OCI-LY7 (cell line): ENCODE measurements around the gene MARK2. TPM values are rescaled to one million over a fixed set of nuclear protein-coding genes. Genes with fewer than 3 reads are reported as not detected.

Experiments used
- BruUV-seq: library from RNA; stranded (reverse); fragments of 400-500 nt; replicated peaks from 2 replicates; lab custom pipeline; 2021; lab: Mats Ljungman, UMichigan
- CTCF ChIA-PET: fragments of 300-600 bp; sonication (Branson Sonifier 250); formaldehyde crosslinking; loops from one replicate; lab custom pipeline; 2022; ENCODE audit warnings: antibody characterized with exemption; ENCODE audit not compliant: unreplicated experiment; lab: Charles Lee
- POLR2A ChIA-PET: fragments of 300-600 bp; sonication (Branson Sonifier 250); formaldehyde crosslinking; loops from one replicate; lab custom pipeline; 2022; ENCODE audit warnings: antibody characterized with exemption; lab: Charles Lee
- DNase-seq: peaks from one replicate; pipeline ENCODE4 v3.0.0-alpha.2; 2015; ENCODE audit warnings: low spot score
- H2AFZ ChIP-seq: fragments of 200-600 bp; sonication (generic), shearing (Covaris generic); 2 replicates; pipeline ENCODE4 v1.6.1; 2014; ENCODE audit warnings: mild to moderate bottlenecking, antibody characterized with exemption, low read length, moderate library complexity
- H3K27ac ChIP-seq: fragments of 200-600 bp; sonication (generic); 2 replicates; pipeline ENCODE4 v1.5.1; 2014; ENCODE audit warnings: mixed run types, low read depth, mild to moderate bottlenecking, moderate library complexity, low read length, inconsistent platforms; ENCODE audit not compliant: poor library complexity, severe bottlenecking
- H3K36me3 ChIP-seq: fragments of 200-600 bp; sonication (generic); 2 replicates; pipeline ENCODE4 v1.6.1; 2014; ENCODE audit warnings: mild to moderate bottlenecking, antibody characterized with exemption, low read length, moderate library complexity, mixed read lengths; ENCODE audit not compliant: insufficient read depth
- H3K4me1 ChIP-seq: fragments of 200-600 bp; sonication (generic); 2 replicates; pipeline ENCODE4 v1.5.1; 2014; ENCODE audit warnings: mild to moderate bottlenecking, low read length; ENCODE audit not compliant: insufficient read depth, poor library complexity, severe bottlenecking
- H3K4me2 ChIP-seq: fragments of 200-600 bp; sonication (generic); 2 replicates; pipeline ENCODE4 v1.6.1; 2014; ENCODE audit warnings: mild to moderate bottlenecking, low read length
- H3K4me3 ChIP-seq: fragments of 200-600 bp; sonication (generic); 2 replicates; pipeline ENCODE4 v1.5.1; 2014; ENCODE audit warnings: mild to moderate bottlenecking, low read depth, low read length; ENCODE audit not compliant: poor library complexity, severe bottlenecking
- H3K79me2 ChIP-seq: fragments of 200-600 bp; sonication (generic); 2 replicates; pipeline ENCODE4 v1.6.1; 2016; ENCODE audit warnings: low read depth, mild to moderate bottlenecking, low read length, moderate library complexity, mixed read lengths; ENCODE audit not compliant: insufficient read depth
- H3K9me2 ChIP-seq: fragments of 200-600 bp; sonication (generic); 2 replicates; pipeline ENCODE4 v1.6.1; 2016; ENCODE audit warnings: mild to moderate bottlenecking, low read length, mixed read lengths; ENCODE audit not compliant: insufficient read depth
- H3K9me3 ChIP-seq: fragments of 200-600 bp; sonication (generic); 2 replicates; pipeline ENCODE4 v1.6.1; 2014; ENCODE audit warnings: mild to moderate bottlenecking, mixed run types, low read length, mixed read lengths
- H4K20me1 ChIP-seq: fragments of 200-600 bp; sonication (generic); 2 replicates; pipeline ENCODE4 v1.6.1; 2014; ENCODE audit warnings: mild to moderate bottlenecking, antibody characterized with exemption, low read length, moderate library complexity, mixed read lengths; ENCODE audit not compliant: insufficient read depth
- EZH2phosphoT487 ChIP-seq: fragments of 200-600 bp; sonication (generic); IDR thresholded peaks from 2 replicates; pipeline ENCODE4 v1.6.1; 2018; ENCODE audit warnings: low read depth, borderline replicate concordance, mild to moderate bottlenecking, mixed run types, antibody characterized with exemption, low read length, moderate library complexity, mixed read lengths
- intact Hi-C: fragments of 100-400 bp; cut with micrococcal nuclease; formaldehyde crosslinking; loops from one replicate; pipeline ENCODE4 v1.10.0; 2022; ENCODE audit not compliant: unreplicated experiment
- total RNA-seq, 2 experiments: library from RNA; depleted of rRNA in 1 of 2; stranded (reverse); fragments of >200 nt in 1 of 2; shearing (Covaris generic) in 1 of 2; gene quantifications; 2 replicates each; pipeline ENCODE4 v1.2.3, GENCODE V29; 2014 to 2022
- TF ChIP-seq, protein P1 (sequence below): fragments of 200-600 bp; sonication (generic); conservative IDR thresholded peaks from 2 replicates; pipeline ENCODE4 v1.5.1; 2014; ENCODE audit warnings: mild to moderate bottlenecking, antibody characterized with exemption, low read length, moderate library complexity, mixed read lengths

MARK2 gene
- total RNA-seq, 2 experiments from 2014 or later, result 22.7 to 45.4 TPM

DNA sequence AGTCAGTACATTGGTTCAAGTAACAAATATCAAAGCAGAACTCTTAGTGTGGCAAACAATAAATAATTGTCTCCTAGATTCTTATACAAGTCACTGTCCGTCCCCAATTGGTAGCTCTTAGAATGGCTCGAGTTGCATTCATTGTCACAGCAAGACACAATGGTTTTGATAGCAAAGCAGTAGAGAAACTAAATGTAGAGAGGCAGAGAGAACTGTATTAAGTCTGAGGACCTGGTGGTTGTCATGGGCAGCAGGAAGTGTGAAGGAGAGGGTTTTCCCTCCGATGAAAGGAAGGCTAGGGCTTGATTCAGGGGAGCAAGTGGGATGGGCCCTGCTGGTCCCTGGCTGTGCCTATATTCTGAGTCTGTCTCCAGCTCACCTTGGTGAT, 41.5 kb downstream of the MARK2 start:
- peaks cover 51% of the 10 kb centered on the region for H3K36me3 ChIP-seq
- peaks cover 8% of the 10 kb centered on the region; the same call in 1 of the 2 replicates for H4K20me1 ChIP-seq
- peaks cover 51% of the 10 kb centered on the region; the same call in 1 of the 2 replicates for H3K79me2 ChIP-seq
- ChIA-PET CTCF (no interaction called here), POLR2A (interaction anchor here (1.0 kb wide), 1 partner anchor 35 kb away, joined by 4 read pairs; no protein-coding TSS in a partner anchor)
- no peak overlapping the region for H2AFZ ChIP-seq
- H3K4me1 ChIP-seq, result no peaks in the 10 kb centered on the region
- BruUV-seq, result no TSS peak
- intact Hi-C loops, result no loop called here
- no peak overlapping the region for H3K4me3 ChIP-seq
- no peak overlapping the region for H3K4me2 ChIP-seq
- no peaks in the 10 kb centered on the region for H3K9me3 ChIP-seq
- H3K9me2 ChIP-seq, result no peaks in the 10 kb centered on the region
- no peak for DNase-seq
- TF ChIP-seq EZH2phosphoT487, result no peak
- TF ChIP-seq, protein P1, sequence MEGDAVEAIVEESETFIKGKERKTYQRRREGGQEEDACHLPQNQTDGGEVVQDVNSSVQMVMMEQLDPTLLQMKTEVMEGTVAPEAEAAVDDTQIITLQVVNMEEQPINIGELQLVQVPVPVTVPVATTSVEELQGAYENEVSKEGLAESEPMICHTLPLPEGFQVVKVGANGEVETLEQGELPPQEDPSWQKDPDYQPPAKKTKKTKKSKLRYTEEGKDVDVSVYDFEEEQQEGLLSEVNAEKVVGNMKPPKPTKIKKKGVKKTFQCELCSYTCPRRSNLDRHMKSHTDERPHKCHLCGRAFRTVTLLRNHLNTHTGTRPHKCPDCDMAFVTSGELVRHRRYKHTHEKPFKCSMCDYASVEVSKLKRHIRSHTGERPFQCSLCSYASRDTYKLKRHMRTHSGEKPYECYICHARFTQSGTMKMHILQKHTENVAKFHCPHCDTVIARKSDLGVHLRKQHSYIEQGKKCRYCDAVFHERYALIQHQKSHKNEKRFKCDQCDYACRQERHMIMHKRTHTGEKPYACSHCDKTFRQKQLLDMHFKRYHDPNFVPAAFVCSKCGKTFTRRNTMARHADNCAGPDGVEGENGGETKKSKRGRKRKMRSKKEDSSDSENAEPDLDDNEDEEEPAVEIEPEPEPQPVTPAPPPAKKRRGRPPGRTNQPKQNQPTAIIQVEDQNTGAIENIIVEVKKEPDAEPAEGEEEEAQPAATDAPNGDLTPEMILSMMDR, result no peak
- H3K27ac ChIP-seq, result no peak overlapping the region

DNA sequence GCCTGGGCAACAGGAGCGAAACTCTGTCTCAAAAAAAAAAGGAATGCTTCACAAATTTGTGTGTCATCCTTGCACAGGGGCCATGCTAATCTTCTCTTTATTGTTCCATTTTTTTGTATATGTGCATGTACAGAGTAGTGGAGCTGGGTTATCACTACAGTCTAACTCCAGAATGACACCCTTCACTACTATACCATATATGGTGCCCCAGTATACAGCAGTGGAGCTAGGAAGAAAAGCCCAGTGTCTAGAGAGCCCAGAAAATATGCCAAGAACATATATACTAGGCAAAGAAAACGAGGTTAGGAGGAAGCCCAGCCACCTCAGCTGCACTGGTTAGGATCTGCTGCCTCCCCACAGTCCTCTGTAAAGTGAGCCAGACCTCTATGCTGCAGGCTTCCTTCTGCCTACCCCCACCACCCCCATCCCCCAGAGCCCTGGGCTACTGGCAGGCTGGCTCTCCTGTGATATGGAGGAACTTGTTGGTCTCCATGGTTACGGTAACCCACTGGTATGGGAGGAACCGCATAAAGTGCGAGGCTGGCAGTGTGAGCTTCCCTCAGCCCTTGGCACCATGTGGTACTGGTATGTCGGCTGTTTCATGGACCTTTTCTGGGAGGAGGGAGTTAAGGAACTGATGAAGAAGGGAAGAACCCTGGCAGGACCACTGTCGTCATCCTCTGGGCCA, 43.8 kb downstream of the MARK2 start:
- no peak for DNase-seq
- no peaks in the 10 kb centered on the region for H3K9me3 ChIP-seq
- intact Hi-C loops, result no loop called here
- no peak overlapping the region for H3K4me2 ChIP-seq
- H3K9me2 ChIP-seq, result no peaks in the 10 kb centered on the region
- H3K36me3 ChIP-seq, result peaks cover 36% of the 10 kb centered on the region
- H2AFZ ChIP-seq, result no peak overlapping the region
- no peak overlapping the region for H3K4me3 ChIP-seq
- TF ChIP-seq, protein P1, result no peak
- TF ChIP-seq EZH2phosphoT487, result no peak
- CTCF ChIA-PET, result no interaction called here
- POLR2A ChIA-PET, result interaction anchor here (1.6 kb wide), 1 partner anchor 9 kb away, joined by 5 read pairs; no protein-coding TSS in a partner anchor
- peaks cover 13% of the 10 kb centered on the region for H3K4me1 ChIP-seq
- peaks cover 10% of the 10 kb centered on the region; the same call in 1 of the 2 replicates for H4K20me1 ChIP-seq
- no peak overlapping the region for H3K27ac ChIP-seq
- BruUV-seq, result no TSS peak
- H3K79me2 ChIP-seq, result peaks cover 35% of the 10 kb centered on the region; the same call in 1 of the 2 replicates

DNA sequence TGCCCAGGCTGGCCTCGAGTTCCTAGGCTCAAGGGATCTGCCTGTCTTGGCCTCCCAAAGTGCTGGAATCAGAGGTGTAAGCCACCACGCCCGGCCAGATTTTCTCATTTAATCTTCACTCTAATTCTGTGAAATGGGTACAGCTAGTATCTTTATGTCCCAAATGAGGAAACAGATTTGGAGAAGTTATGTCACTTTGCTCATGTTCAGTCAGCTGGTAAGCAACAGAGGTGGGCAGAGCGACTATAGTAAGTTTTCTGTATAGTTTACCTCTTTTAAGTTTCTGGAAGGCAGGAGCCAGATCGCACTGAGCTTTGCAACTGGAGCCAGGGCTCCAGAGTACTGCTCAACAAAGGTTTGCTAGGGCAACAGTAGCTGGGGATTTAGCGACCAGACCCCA, 44.9 kb downstream of the MARK2 start:
- ChIA-PET CTCF (no interaction called here), POLR2A (interaction anchor here (0.8 to 1.6 kb wide), 3 partner anchors 10 to 18 kb away, joined by 3 to 5 read pairs (median 5); no protein-coding TSS in a partner anchor)
- H4K20me1 ChIP-seq, result peaks cover 13% of the 10 kb centered on the region
- DNase-seq, result no peak
- no peak overlapping the region for H3K4me3 ChIP-seq
- TF ChIP-seq, protein P1, result no peak
- no peak for TF ChIP-seq EZH2phosphoT487
- H3K27ac ChIP-seq, result no peak overlapping the region
- no peak overlapping the region for H2AFZ ChIP-seq
- H3K9me2 ChIP-seq, result no peaks in the 10 kb centered on the region
- H3K9me3 ChIP-seq, result no peaks in the 10 kb centered on the region
- H3K4me2 ChIP-seq, result no peak overlapping the region
- H3K36me3 ChIP-seq, result peaks cover 27% of the 10 kb centered on the region
- intact Hi-C loops, result no loop called here
- H3K79me2 ChIP-seq, result peaks cover 36% of the 10 kb centered on the region
- peaks cover 24% of the 10 kb centered on the region for H3K4me1 ChIP-seq
- BruUV-seq, result no TSS peak
